ENCODE data around the gene ABCB4. TPM values are rescaled to one million over a fixed set of nuclear protein-coding genes. Genes with fewer than 3 reads are reported as not detected.

ABCB4 gene
- total RNA-seq, 1 experiment from 2014 or later: 0.20 TPM

GRCh38 chr7:87414794-87415188, 60.7 kb downstream of the ABCB4 start:
- no peaks in the 10 kb centered on the region for H3K27me3 ChIP-seq (ENCODE audit: insufficient read depth, low read length)
- H4K91ac ChIP-seq (ENCODE audit: insufficient read length, low read depth, low read length): no peak overlapping the region
- H3K4me2 ChIP-seq (ENCODE audit: insufficient read depth, insufficient read length, low read length): no peak overlapping the region
- no peak overlapping the region for H4K8ac ChIP-seq (replicated peaks; ENCODE audit: insufficient read length, low read depth, low read length)
- H3K4me1 ChIP-seq (ENCODE audit: insufficient read depth, low read length): no peaks in the 10 kb centered on the region
- no peaks in the 10 kb centered on the region for H3K79me1 ChIP-seq (ENCODE audit: insufficient read depth, low read depth, low read length, poor library complexity, severe bottlenecking)
- H4K5ac ChIP-seq (ENCODE audit: insufficient read length, low read depth, low read length): no peak overlapping the region
- H3K27me3 Mint-ChIP-seq (ENCODE audit: low read depth): no peaks in the 10 kb centered on the region
- H2BK15ac ChIP-seq (ENCODE audit: low read depth, low read length): no peak overlapping the region
- H2BK20ac ChIP-seq (ENCODE audit: low read depth, low read length, poor library complexity, severe bottlenecking): no peak overlapping the region
- no peak overlapping the region for H2BK12ac ChIP-seq (ENCODE audit: insufficient read length, low read depth, low read length)
- no peaks in the 10 kb centered on the region for H3K36me3 Mint-ChIP-seq (ENCODE audit: insufficient read depth in 1 of 3, low read depth in 3 of 3)
- no peak overlapping the region for H3K9ac ChIP-seq (ENCODE audit: extremely low read depth, insufficient read length, low read length)
- no peaks in the 10 kb centered on the region for H3K9me3 ChIP-seq (ENCODE audit: control insufficient read depth, low read depth, low read length)
- H3K18ac ChIP-seq (ENCODE audit: insufficient read length, low read depth, low read length): no peak overlapping the region
- H4K20me1 ChIP-seq (ENCODE audit: control insufficient read depth, insufficient read depth, insufficient read length): no peaks in the 10 kb centered on the region
- WGBS (ENCODE audit: extremely low coverage, insufficient read length, low lambda C conversion rate): no CpG with 5 or more reads among the region's 2 CpGs
- H2AK5ac ChIP-seq (ENCODE audit: insufficient read length, low read length): no peak overlapping the region
- no peak overlapping the region for H2BK120ac ChIP-seq (ENCODE audit: low read depth, low read length, poor library complexity, severe bottlenecking)
- peaks cover 0 to 1% of the 10 kb centered on the region in 2 experiments; a peak in 1 of 4 replicates for H3K4me1 Mint-ChIP-seq
- H3K79me2 ChIP-seq (ENCODE audit: insufficient read depth, low read length): no peaks in the 10 kb centered on the region
- H3K27ac ChIP-seq (ENCODE audit: insufficient read length, low read depth, low read length): no peak overlapping the region
- no peak overlapping the region for H3T11ph ChIP-seq (ENCODE audit: low read length)
- no peak for DNase-seq
- H3K23me2 ChIP-seq (ENCODE audit: insufficient read length, low read depth, low read length, poor library complexity, severe bottlenecking): no peaks in the 10 kb centered on the region
- H2AFZ ChIP-seq (ENCODE audit: low read length): no peak overlapping the region
- no peak overlapping the region for H2BK5ac ChIP-seq (ENCODE audit: insufficient read length, low read length)
- no peak overlapping the region for H3K27ac Mint-ChIP-seq
- no peak for TF ChIP-seq CTCF (conservative IDR thresholded peaks at IDR 0.05)
- H3K4me3 Mint-ChIP-seq: no peak overlapping the region
- H3K9me3 Mint-ChIP-seq: no peaks in the 10 kb centered on the region
- H3K14ac ChIP-seq (ENCODE audit: insufficient read depth, low read length): no peak overlapping the region
- H3K4ac ChIP-seq (ENCODE audit: low read depth, low read length): no peak overlapping the region
- no peak overlapping the region for H3K56ac ChIP-seq (ENCODE audit: insufficient read length, low read depth, low read length)
- no peak overlapping the region for H3K23ac ChIP-seq (ENCODE audit: insufficient read length, low read depth, low read length)
